HG03432 (cell line): ENCODE measurements around the gene BOLL.
A peak's percentile ranks its signal among the peaks of the same experiment; 100 is the strongest.
"Not testable (repeated sequence)": the region's sequence is repeated elsewhere in the genome, so short reads cannot be mapped to it uniquely, and the experiment has no call there.

Experiments
- ATAC-seq: cut with Tn5 transposase; IDR thresholded peaks from one replicate; pipeline ENCODE4 v1.9.1; 2021; ENCODE audit warnings: mild to moderate bottlenecking, moderate library complexity; ENCODE audit not compliant: unreplicated experiment

BOLL gene

DNA sequence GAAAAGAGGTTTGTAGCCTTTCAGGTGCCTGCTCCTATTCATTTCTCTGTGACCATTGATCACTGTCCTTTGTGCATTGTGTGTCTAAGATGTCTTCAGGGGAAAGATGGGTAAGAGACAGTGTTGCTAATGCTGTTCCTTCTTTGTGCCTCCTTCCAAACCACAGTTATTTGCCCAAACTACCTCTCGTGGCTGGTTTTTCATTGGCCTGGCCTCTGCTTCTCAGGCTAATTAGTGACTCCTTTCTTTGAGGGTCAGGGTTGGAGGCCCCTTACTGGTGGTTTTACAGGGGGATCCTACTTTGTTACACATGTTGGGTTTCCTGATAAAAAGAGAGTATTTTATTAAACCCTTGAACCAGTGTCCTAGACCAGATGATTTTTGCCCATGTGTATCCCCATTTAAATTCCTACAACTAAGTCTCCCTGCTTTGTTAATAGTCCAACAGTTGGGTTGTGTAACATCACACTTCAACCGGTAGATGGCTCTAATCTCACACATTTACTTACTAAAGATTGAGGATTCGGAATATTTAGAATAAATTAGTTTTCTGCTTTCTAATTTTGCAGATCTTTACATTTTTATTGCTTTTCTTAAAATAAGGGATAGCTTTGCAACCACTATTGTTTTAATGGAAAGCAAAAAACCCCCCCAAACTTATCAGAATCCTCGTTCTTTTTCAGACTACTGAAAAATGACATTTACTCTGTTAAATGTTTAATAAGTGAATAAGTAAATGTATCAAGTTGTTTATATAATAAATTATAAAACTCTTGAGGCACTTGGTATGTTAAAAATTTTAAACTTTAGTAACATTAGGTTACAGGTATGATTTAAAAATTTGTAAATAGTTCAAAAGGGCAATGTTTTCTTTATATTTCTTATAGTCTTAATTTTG, 77.6 kb downstream of the BOLL start:
- no peak for ATAC-seq

DNA sequence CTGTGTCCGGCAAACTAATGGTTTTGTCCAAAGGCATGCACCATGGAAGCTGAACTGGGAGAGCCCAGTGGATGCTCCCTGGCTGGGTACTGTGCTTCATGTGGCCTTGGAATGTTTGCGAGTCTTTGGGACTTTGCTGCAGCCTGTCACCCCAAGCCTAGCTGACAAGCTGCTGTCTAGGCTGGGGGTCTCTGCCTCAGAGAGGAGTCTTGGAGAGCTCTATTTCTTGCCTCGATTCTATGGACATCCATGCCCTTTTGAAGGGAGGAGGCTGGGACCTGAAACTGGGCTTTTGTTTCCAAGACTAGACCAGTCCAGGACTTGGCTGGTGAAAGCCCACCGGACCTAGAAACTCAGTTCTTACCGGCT, 78.3 kb downstream of the BOLL start:
- ATAC-seq, result no peak

DNA sequence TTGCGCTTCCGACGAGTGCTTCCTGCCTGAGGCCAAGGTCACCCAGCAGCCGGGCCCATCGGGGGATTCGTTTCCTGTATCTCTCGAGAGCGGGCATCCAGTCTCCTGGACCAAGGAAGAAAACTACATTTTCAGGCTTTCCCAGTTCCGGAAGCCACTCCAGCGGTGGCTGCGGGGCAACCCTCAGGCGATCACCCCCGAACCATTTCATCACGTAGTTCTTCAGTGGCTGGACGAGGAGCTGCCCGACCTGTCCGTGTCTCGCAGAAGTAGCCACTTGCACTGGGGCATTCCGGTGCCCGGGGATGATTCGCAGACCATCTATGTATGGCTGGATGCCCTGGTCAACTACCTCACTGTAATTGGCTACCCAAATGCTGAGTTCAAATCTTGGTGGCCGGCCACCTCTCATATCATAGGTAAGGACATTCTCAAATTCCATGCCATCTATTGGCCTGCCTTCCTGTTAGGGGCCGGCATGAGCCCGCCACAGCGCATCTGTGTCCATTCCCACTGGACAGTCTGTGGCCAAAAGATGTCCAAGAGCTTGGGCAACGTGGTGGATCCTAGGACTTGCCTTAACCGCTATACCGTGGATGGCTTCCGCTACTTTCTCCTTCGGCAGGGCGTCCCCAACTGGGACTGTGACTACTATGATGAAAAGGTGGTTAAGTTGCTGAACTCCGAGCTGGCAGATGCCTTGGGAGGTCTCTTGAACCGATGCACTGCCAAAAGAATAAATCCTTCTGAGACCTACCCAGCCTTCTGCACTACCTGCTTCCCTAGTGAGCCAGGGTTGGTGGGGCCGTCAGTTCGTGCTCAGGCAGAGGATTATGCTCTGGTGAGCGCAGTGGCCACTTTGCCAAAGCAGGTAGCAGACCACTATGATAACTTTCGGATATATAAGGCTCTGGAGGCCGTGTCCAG, 78.9 kb downstream of the BOLL start:
- no peak for ATAC-seq

DNA sequence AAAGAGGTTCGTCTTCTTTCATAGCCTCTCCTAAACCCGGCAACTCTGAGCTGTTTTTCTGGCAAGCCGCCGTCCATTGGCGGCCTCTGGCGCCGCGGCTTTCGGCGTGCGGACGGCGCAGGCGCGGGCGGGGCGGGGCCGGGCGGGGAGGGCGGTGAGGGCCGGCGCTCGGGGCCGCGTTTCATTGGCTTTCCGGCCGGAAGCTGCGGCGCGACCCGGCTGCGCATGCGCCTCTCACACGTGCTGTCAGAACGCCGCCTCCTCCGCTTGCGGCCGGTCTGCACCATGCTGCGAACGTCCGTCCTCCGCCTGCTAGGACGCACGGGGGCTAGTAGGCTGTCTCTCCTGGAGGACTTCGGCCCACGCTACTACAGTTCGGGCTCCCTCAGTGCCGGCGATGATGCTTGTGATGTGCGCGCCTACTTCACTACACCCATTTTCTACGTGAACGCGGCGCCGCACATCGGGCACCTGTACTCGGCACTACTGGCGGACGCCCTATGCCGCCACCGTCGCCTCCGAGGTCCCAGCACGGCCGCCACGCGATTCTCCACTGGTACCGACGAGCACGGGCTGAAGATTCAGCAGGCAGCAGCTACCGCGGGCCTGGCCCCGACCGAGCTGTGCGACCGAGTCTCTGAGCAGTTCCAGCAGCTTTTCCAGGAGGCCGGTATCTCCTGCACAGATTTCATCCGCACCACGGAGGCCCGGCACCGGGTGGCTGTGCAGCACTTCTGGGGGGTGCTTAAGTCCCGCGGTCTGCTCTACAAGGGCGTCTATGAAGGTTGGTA, 79.8 kb downstream of the BOLL start, which contains the start of gene MARS2:
Gene MARS2, plus strand, starts transcription at position 249 of the 791 bp plus-strand sequence. Its CDS starts 37 bp downstream, at position 286.
- ATAC-seq, result peak; percentile 89

DNA sequence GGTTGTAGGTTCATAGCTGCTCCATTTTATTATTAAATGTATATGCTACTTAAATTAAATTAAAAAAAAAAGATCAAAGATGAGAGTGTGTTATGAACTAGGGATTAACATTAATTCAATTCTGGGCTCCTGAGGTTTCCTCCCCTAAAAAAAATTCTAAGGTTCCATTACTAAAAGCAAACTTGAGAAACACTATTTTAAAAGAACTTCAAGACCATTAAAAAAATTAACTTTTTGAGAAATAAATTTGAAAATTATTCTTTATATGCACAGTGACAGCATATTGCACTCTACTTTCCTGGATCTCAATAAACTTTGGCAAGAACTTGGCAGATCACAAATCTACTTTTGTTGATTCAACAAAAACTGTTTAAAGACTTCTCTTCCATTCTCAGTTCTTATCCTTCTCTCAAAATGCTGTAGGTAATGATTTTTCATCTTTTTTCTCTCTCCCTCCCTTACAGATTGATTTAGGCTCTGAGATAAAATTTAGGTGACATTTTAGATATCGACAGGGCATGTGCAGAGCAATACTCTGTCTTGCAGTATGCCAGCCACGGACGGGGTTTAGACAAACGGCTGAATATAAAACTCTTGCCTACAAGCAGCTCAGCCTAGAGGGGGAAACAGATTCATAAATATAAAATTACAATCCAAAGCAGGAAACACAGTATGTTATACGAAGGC, 80.5 kb downstream of the BOLL start:
- ATAC-seq, result peak; percentile 40

DNA sequence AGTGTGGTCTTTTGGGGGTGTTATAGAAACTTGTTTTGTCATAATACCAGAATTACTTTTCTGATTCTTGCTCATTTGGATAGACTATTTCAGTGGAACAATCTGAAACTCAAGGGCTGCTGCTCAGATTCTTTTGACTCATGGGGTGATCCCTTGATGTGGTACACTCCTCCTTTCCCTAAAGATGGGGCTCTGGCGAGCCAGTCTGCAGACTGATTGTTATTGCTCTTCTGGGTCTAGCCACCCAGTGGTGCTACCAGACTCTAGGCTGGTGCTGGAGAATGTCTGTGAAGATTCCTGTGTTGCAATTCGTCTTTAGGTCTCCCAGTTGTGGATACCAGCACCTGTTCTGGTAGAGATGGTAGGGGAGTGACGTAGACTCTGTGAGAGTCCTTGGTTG, 84.2 kb downstream of the BOLL start:
- ATAC-seq, result no peak

DNA sequence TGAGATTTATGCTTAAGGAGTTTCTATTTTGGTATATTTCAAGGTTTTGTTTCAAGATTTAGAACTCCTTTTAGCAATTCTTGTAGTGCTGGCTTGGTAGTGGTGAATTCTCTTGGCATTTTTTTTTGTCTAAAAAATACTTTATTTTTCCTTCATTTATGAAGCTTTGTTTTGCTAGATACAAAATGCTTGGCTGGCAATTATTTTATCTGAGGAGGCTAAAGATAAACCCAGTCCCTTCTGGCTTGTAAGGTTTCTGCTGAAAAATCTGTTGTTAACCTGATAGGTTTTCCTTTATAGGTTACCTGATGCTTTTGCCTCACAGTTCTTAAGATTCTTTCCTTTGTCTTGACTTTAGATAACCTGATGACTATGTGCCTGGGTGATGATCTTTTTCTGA, 85.4 kb downstream of the BOLL start:
- ATAC-seq, result not testable (repeated sequence)

DNA sequence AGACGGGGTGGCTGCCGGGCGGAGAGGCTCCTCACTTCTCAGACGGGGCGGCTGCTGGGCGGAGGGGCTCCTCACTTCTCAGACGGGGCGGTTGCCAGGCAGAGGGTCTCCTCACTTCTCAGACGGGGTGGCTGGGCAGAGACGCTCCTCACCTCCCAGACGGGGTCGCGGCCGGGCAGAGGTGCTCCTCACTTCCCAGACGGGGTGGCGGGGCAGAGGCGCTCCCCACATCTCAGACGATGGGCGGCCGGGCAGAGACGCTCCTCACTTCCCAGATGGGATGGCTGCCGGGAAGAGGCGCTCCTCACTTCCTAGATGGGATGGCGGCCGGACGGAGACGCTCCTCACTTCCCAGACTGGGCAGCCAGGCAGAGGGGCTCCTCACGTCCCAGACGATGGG, 88.5 kb downstream of the BOLL start:
- ATAC-seq, result not testable (repeated sequence)

DNA sequence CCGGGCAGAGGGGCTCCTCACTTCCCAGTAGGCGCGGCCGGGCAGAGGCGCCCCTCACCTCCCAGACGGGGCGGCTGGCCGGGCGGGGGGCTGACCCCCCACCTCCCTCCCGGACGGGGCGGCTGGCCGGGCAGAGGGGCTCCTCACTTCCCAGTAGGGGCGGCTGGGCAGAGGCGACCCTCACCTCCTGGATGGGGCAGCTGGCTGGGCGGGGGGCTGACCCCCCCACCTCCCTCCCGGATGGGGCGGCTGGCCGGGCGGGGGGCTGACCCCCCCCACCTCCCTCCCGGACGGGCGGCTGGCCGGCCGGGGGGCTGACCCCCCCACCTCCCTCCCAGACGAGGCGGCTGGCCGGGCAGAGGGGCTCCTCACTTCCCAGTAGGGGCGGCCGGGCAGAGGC, 89.1 kb downstream of the BOLL start:
- not testable (repeated sequence) for ATAC-seq

DNA sequence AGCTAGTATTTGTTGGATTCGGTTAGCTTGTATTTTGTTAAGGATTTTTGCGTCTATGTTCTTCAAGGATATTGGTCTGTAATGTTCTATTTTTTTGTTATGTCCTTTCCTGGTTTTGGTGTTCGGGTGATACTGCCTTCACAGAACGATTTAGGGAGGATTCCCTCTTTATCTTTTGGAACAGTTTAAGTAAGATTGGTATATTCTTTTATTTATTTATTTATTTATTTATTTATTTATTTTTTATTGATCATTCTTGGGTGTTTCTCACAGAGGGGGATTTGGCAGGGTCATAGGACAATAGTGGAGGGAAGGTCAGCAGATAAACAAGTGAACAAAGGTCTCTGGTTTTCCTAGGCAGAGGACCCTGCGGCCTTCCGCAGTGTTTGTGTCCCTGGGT, 89.9 kb downstream of the BOLL start:
- ATAC-seq, result not testable (repeated sequence)

DNA sequence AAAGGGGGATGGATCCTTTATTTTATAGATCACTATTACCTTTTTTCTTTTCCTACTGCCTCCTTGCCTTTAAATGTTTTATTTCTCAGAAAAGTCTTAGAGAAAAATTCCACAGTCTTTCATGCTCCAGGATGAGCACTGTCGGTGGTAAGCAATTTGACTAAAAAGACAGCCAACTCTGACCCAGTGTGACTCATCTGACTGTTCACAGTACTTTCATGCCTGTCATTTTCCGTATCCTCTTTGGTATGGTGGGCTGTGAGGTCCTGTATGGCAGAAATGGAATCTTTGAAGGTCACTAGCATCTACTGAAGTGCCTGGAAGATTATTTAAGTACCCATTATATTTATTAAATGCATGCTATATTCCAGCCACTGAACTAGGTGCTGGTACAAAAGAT, 107.6 kb downstream of the BOLL start:
- ATAC-seq, result no peak

DNA sequence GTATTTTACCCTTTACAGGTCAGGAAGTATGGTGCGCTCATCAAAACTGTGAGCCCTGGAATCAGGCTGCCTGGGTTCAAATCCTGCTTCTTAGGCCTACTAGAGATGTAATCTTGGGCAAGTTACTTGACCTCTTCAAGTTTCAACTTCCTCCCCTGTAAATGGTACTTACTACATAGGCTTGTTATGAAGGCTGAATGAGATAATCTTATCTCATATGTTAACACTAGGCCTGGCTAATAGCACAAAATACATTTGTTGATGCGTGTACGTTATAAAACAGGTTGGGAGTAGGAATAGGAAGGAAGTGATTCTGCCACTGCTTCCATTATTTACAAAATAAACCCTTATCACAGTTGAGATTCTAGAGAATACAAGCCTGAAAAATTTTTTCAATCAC, 108.1 kb downstream of the BOLL start:
- no peak for ATAC-seq
